K562 (cell line): ENCODE results near the gene OR5F1. TPM values are rescaled to one million over a fixed set of nuclear protein-coding genes. Genes with fewer than 3 reads are reported as not detected.

Experiments
- BHLHE40 ChIP-seq: IDR thresholded peaks from 2 replicates; pipeline ENCODE4 v1.6.1; 2011; ENCODE audit warnings: low read length, improper control_type of control experiment
- GTF2F1 ChIP-seq: IDR thresholded peaks from 2 replicates; pipeline ENCODE4 v1.6.1; 2011; ENCODE audit warnings: low read depth, low read length, improper control_type of control experiment
- HSF4 ChIP-seq: fragments of 250-450 bp; sonication (Bioruptor Pico); IDR thresholded peaks from 2 replicates; pipeline ENCODE4 v2.1.2; 2022; ENCODE audit warnings: mild to moderate bottlenecking, moderate library complexity, borderline replicate concordance
- ZNF407 ChIP-seq: fragments of 450-650 bp; IDR thresholded peaks from 2 replicates; pipeline ENCODE4 v1.6.1; 2016; ENCODE audit warnings: low read depth
- ZNF41 ChIP-seq: fragments of 250-450 bp; sonication (Bioruptor Pico); conservative IDR thresholded peaks from 2 replicates; pipeline ENCODE4 v1.4.0; 2020; ENCODE audit warnings: mild to moderate bottlenecking
- ZNF655 ChIP-seq: fragments of 250-450 bp; sonication (Bioruptor Pico); IDR thresholded peaks from 2 replicates; pipeline ENCODE4 v1.5.0; 2021
- polyA plus RNA-seq, 8 experiments: library from polyadenylated mRNA; depleted of rRNA in 4 of 8; stranded (reverse) in 5 of 8; unstranded in 3 of 8; fragments of >200 nt; fragmentation: Nextera tagmentation in 2 of 8; fragmentation: Illumina TruSeq in 1 of 8; extraction: Ambion mirVana in 2 of 8; extraction: Trizol in 1 of 8; gene quantifications; 2 replicates each; pipeline versions ENCODE4 v1.2.1 to v1.2.3, GENCODE V29; 2011 to 2014; ENCODE audit warnings: inconsistent platforms in 1 of 8, missing spikeins in 1 of 8
- total RNA-seq, 7 experiments: library from RNA; depleted of rRNA in 6 of 7; stranded (reverse); fragments of >200 nt in 6 of 7; fragmentation: Illumina TruSeq in 2 of 7; extraction: Trizol in 2 of 7; gene quantifications; 2 replicates each; pipeline versions ENCODE4 v1.2.1 to v1.2.3, GENCODE V29; 2011 to 2021; ENCODE audit warnings: low replicate concordance in 1 of 7

Gene OR5F1
- total and polyA plus RNA-seq, 9 of the 15 experiments (the other 6 are each of a cell fraction or from before 2014, with no cell fraction given) = not detected

GRCh38 chr11:56027354-56027753 lies 32.9 kb upstream of the OR5F1 start, which contains the start of gene OR5AS1 (continued):
- TF ChIP-seq ZNF407 (no peak), BHLHE40 (no peak), ZNF41 (CRISPR knock-in tag) (no peak), GTF2F1 (no peak), ZNF655 (CRISPR knock-in tag) (no peak), HSF4 (CRISPR knock-in tag) (no peak)
